ENCODE measurements around the gene GPR33.

DNA sequence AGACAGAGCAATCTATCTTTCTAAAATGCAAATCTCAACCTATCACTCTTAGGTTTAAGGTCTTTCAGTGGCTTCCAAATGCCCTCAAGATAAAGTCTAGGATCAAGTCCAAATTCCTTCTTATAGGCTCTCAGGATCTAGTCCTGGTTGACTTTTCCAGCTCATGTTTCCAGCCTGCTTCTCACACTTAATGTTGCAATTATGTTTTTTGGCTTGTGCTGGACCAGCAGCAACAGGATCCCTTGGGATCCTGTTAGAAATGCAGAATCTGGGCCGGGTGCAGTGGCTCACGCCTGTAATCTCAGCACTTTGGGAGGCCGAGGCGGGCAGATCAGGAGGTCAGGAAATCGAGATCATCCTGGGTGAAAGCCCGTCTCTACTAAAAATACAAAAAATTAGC is 10.6 kb downstream of the GPR33 start:
- no peak for TF ChIP-seq EP300 (IDR thresholded peaks at IDR 0.05)
- TF ChIP-seq POLR2AphosphoS5 (IDR thresholded peaks at IDR 0.05): no peak
- TF ChIP-seq, protein P1, sequence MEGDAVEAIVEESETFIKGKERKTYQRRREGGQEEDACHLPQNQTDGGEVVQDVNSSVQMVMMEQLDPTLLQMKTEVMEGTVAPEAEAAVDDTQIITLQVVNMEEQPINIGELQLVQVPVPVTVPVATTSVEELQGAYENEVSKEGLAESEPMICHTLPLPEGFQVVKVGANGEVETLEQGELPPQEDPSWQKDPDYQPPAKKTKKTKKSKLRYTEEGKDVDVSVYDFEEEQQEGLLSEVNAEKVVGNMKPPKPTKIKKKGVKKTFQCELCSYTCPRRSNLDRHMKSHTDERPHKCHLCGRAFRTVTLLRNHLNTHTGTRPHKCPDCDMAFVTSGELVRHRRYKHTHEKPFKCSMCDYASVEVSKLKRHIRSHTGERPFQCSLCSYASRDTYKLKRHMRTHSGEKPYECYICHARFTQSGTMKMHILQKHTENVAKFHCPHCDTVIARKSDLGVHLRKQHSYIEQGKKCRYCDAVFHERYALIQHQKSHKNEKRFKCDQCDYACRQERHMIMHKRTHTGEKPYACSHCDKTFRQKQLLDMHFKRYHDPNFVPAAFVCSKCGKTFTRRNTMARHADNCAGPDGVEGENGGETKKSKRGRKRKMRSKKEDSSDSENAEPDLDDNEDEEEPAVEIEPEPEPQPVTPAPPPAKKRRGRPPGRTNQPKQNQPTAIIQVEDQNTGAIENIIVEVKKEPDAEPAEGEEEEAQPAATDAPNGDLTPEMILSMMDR (IDR thresholded peaks at IDR 0.05): no peak
